ENCODE results near the gene OR5D16. TPM values are rescaled to one million over a fixed set of nuclear protein-coding genes. Genes with fewer than 3 reads are reported as not detected.
"Not testable (repeated sequence)": the region's sequence is repeated elsewhere in the genome, so short reads cannot be mapped to it uniquely, and the experiment has no call there.

Gene OR5D16
- total and polyA plus RNA-seq, 2 donors (not counting 1 experiment from before 2014, with no cell fraction given) = not detected

DNA sequence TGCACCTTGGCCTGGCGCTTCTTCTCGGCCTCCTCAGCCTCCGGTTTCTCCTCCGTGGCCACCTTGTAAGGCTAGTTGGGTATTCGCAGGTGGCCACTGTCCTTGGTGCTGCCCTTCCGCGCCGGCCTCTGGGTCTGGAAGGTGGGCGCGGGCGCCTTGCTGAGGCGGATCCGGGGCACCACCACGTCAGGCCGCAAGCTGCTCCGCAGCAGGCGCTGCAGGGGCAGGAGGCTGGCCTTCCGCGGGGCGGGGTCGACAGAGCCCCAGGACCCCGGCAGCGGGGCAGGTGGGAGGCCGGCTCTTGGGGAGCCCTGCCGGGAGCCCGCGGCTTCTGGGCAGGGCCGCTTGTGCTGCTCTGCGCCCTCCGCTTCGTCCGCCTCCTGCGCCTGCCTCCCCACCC, 34.2 kb downstream of the OR5D16 start:
- H3K9me3 Mint-ChIP-seq (ENCODE audit: insufficient read depth); H3K4me1 Mint-ChIP-seq; H3K27me3 Mint-ChIP-seq; DNase-seq; H3K4me1 ChIP-seq (ENCODE audit: control insufficient read depth in 2 of 2, insufficient read depth in 2 of 2, low read length in 2 of 2); POLR2A ChIA-PET; H3K4me3 Mint-ChIP-seq; H2AFZ ChIP-seq (ENCODE audit: insufficient read depth, low read depth, low read length, poor library complexity, severe bottlenecking); H3K36me3 ChIP-seq (replicated peaks in 1 of 2; ENCODE audit: control extremely low read depth in 1 of 2, control insufficient read depth in 1 of 2, extremely low read depth in 1 of 2, insufficient read depth in 2 of 2, low read length in 1 of 2); H3K4me3 ChIP-seq (ENCODE audit: control extremely low read depth in 1 of 5, extremely low read depth in 1 of 5, insufficient read depth in 1 of 5, low read depth in 2 of 5, low read length in 4 of 5); H3K27ac Mint-ChIP-seq; CTCF ChIA-PET; H3K27ac ChIP-seq (ENCODE audit: low read length in 2 of 2); H3K79me2 ChIP-seq (ENCODE audit: control insufficient read depth, insufficient read depth, low read length); ATAC-seq (ENCODE audit: low read depth); H3K4me2 ChIP-seq (replicated peaks; ENCODE audit: low read depth, low read length, poor library complexity, severe bottlenecking); H3K27me3 ChIP-seq (replicated peaks in 1 of 4; ENCODE audit: control extremely low read depth in 1 of 4, control insufficient read depth in 3 of 4, insufficient read depth in 4 of 4, low read length in 3 of 4); H4K20me1 ChIP-seq (ENCODE audit: control insufficient read depth, insufficient read depth, low read length, poor library complexity, severe bottlenecking); intact Hi-C loops (cut with micrococcal nuclease); H3K9ac ChIP-seq (ENCODE audit: low read length): not testable (repeated sequence)
- 28% methylated on average over 33 of the region's 33 CpGs for whole genome bisulfite sequencing (ENCODE audit: insufficient coverage)
- peaks cover 0 to 20% (median 0%) of the 10 kb centered on the region in 3 donors for H3K9me3 ChIP-seq (ENCODE audit: control extremely low read depth in 1 of 3, control insufficient read depth in 2 of 3, insufficient read depth in 1 of 3, low read length in 2 of 3)

DNA sequence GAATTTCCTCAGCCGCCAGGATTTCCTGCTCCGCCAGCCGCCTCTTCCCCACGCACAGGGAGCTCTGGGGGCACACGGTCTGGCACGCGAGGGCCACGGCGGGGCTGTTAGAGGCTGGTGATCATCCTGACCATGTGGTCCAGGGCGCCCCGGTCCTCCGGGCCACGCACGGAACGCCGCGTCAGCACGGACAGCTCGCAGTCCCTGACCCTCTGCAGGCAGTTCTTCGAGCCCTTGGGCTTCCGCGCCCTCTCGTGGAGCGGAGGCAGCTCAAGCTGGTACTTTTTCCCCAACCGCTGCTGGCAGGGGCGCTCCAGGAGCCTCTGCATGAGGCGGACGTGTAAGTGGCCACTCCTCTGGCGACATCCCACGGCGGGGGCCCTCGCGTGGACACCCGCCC, 34.6 kb downstream of the OR5D16 start:
- ATAC-seq (ENCODE audit: low read depth) = not testable (repeated sequence)
- 38% methylated on average over 29 of the region's 34 CpGs for WGBS (ENCODE audit: insufficient coverage)

DNA sequence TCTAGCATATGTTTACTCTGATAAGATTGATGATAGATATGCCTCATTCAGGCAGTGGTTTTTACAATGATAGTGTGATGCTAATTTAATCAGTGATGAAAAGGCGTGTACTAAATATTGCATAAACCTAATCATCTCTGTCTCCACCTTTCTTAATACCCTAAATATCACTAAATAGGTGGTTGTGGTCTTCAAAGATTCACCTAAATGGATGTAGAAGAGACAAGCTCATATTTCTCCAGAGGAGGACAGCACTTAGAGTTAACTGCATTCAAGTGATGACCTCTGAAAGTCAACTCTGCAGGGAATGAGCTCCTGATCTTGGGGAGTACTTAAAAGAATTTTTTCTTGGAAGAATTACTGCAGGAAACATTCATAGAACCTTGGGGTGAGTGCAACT, 44.4 kb downstream of the OR5D16 start, which contains the start of gene TRIM51:
Gene TRIM51 (plus strand): TSS at position 301 of the 400 bp plus-strand sequence. CDS start 2,132 bp downstream, outside the sequence.
- intact Hi-C loops (cut with micrococcal nuclease); POLR2A ChIA-PET; H3K4me2 ChIP-seq (replicated peaks; ENCODE audit: low read depth, low read length, poor library complexity, severe bottlenecking); CTCF ChIA-PET; H3K27me3 Mint-ChIP-seq; DNase-seq; H2AFZ ChIP-seq (ENCODE audit: insufficient read depth, low read depth, low read length, poor library complexity, severe bottlenecking); H3K9me3 ChIP-seq (ENCODE audit: control extremely low read depth in 1 of 3, control insufficient read depth in 2 of 3, insufficient read depth in 1 of 3, low read length in 2 of 3); H3K4me1 ChIP-seq (ENCODE audit: control insufficient read depth in 2 of 2, insufficient read depth in 2 of 2, low read length in 2 of 2); H3K27ac Mint-ChIP-seq; H3K27me3 ChIP-seq (replicated peaks in 1 of 4; ENCODE audit: control extremely low read depth in 1 of 4, control insufficient read depth in 3 of 4, insufficient read depth in 4 of 4, low read length in 3 of 4); H3K79me2 ChIP-seq (ENCODE audit: control insufficient read depth, insufficient read depth, low read length); H3K27ac ChIP-seq (ENCODE audit: low read length in 2 of 2); H4K20me1 ChIP-seq (ENCODE audit: control insufficient read depth, insufficient read depth, low read length, poor library complexity, severe bottlenecking); ATAC-seq (ENCODE audit: low read depth); H3K36me3 ChIP-seq (replicated peaks in 1 of 2; ENCODE audit: control extremely low read depth in 1 of 2, control insufficient read depth in 1 of 2, extremely low read depth in 1 of 2, insufficient read depth in 2 of 2, low read length in 1 of 2); H3K9me3 Mint-ChIP-seq (ENCODE audit: insufficient read depth); H3K4me1 Mint-ChIP-seq; H3K9ac ChIP-seq (ENCODE audit: low read length); H3K4me3 ChIP-seq (ENCODE audit: control extremely low read depth in 1 of 5, extremely low read depth in 1 of 5, insufficient read depth in 1 of 5, low read depth in 2 of 5, low read length in 4 of 5); H3K4me3 Mint-ChIP-seq: not testable (repeated sequence)
- WGBS (ENCODE audit: insufficient coverage) = no CpG with 5 or more reads among the region's 1 CpG

More for the DNA sequence above, 34.6 kb downstream of the OR5D16 start:
- H3K4me3 ChIP-seq (ENCODE audit: control extremely low read depth in 1 of 5, extremely low read depth in 1 of 5, insufficient read depth in 1 of 5, low read depth in 2 of 5, low read length in 4 of 5); H3K27me3 Mint-ChIP-seq; H3K4me1 ChIP-seq (ENCODE audit: control insufficient read depth in 2 of 2, insufficient read depth in 2 of 2, low read length in 2 of 2); H3K27me3 ChIP-seq (replicated peaks in 1 of 4; ENCODE audit: control extremely low read depth in 1 of 4, control insufficient read depth in 3 of 4, insufficient read depth in 4 of 4, low read length in 3 of 4); CTCF ChIA-PET; H3K9me3 Mint-ChIP-seq (ENCODE audit: insufficient read depth); H3K4me1 Mint-ChIP-seq; H3K27ac ChIP-seq (ENCODE audit: low read length in 2 of 2); intact Hi-C loops (cut with micrococcal nuclease); H3K36me3 ChIP-seq (replicated peaks in 1 of 2; ENCODE audit: control extremely low read depth in 1 of 2, control insufficient read depth in 1 of 2, extremely low read depth in 1 of 2, insufficient read depth in 2 of 2, low read length in 1 of 2); POLR2A ChIA-PET; DNase-seq; H3K79me2 ChIP-seq (ENCODE audit: control insufficient read depth, insufficient read depth, low read length); H3K27ac Mint-ChIP-seq; H4K20me1 ChIP-seq (ENCODE audit: control insufficient read depth, insufficient read depth, low read length, poor library complexity, severe bottlenecking); H2AFZ ChIP-seq (ENCODE audit: insufficient read depth, low read depth, low read length, poor library complexity, severe bottlenecking); H3K9ac ChIP-seq (ENCODE audit: low read length); H3K4me2 ChIP-seq (replicated peaks; ENCODE audit: low read depth, low read length, poor library complexity, severe bottlenecking); H3K4me3 Mint-ChIP-seq: not testable (repeated sequence)
- peaks cover 0 to 20% (median 0%) of the 10 kb centered on the region in 3 donors for H3K9me3 ChIP-seq (ENCODE audit: control extremely low read depth in 1 of 3, control insufficient read depth in 2 of 3, insufficient read depth in 1 of 3, low read length in 2 of 3)

DNA sequence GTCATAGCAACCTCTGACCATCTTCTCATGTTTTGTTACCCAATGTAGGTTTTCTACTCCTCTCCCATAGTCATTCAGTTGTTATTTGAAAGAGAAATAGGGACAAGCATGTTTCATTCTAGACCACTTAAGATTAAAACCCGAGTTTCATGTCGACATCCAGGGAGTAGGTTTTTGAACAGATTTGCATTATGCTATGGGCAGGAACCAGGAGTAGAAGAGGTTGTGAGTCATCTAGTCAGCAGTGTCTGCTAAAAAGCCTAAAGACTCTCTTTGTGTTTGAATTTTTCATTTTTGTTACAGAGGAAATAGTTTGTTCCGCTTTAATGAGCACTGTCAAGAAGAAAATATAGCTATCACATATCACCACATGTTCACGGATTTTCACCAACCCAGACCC, 46.4 kb downstream of the OR5D16 start:
- H3K9me3 ChIP-seq (ENCODE audit: control extremely low read depth in 1 of 3, control insufficient read depth in 2 of 3, insufficient read depth in 1 of 3, low read length in 2 of 3); H3K9ac ChIP-seq (ENCODE audit: low read length); H3K27me3 ChIP-seq (replicated peaks in 1 of 4; ENCODE audit: control extremely low read depth in 1 of 4, control insufficient read depth in 3 of 4, insufficient read depth in 4 of 4, low read length in 3 of 4); H3K27ac ChIP-seq (ENCODE audit: low read length in 2 of 2); H4K20me1 ChIP-seq (ENCODE audit: control insufficient read depth, insufficient read depth, low read length, poor library complexity, severe bottlenecking); H3K27me3 Mint-ChIP-seq; H3K4me1 Mint-ChIP-seq; H3K79me2 ChIP-seq (ENCODE audit: control insufficient read depth, insufficient read depth, low read length); H3K4me3 ChIP-seq (ENCODE audit: control extremely low read depth in 1 of 5, extremely low read depth in 1 of 5, insufficient read depth in 1 of 5, low read depth in 2 of 5, low read length in 4 of 5); CTCF ChIA-PET; intact Hi-C loops (cut with micrococcal nuclease); H3K4me1 ChIP-seq (ENCODE audit: control insufficient read depth in 2 of 2, insufficient read depth in 2 of 2, low read length in 2 of 2); H3K4me2 ChIP-seq (replicated peaks; ENCODE audit: low read depth, low read length, poor library complexity, severe bottlenecking); H3K4me3 Mint-ChIP-seq; ATAC-seq (ENCODE audit: low read depth); H3K9me3 Mint-ChIP-seq (ENCODE audit: insufficient read depth); POLR2A ChIA-PET; DNase-seq; H3K36me3 ChIP-seq (replicated peaks in 1 of 2; ENCODE audit: control extremely low read depth in 1 of 2, control insufficient read depth in 1 of 2, extremely low read depth in 1 of 2, insufficient read depth in 2 of 2, low read length in 1 of 2); H3K27ac Mint-ChIP-seq; H2AFZ ChIP-seq (ENCODE audit: insufficient read depth, low read depth, low read length, poor library complexity, severe bottlenecking): not testable (repeated sequence)
- WGBS (ENCODE audit: insufficient coverage) = 94% methylated on average over 2 of the region's 4 CpGs
